HUDEP-2 (cell line): ENCODE measurements around the gene ATG13.

Experiments used
- DNase-seq, 76 experiments: peaks; one replicate each; lab custom pipeline; 2025; ENCODE audit not compliant: unreplicated experiment in 76 of 76; lab: John Stamatoyannopoulos, UW

ATG13 gene

GRCh38 chr11:46674463-46675287 lies 57.3 kb downstream of the ATG13 start:
- DNase-seq, result no peak

- no peak for DNase-seq
These were observed 58.0 kb downstream of the ATG13 start for GRCh38 chr11:46675288-46675851.

GRCh38 chr11:46675949-46676348 lies 58.6 kb downstream of the ATG13 start:
- no peak for DNase-seq

GRCh38 chr11:46676436-46677158 lies 59.2 kb downstream of the ATG13 start:
- DNase-seq, result no peak

GRCh38 chr11:46677169-46677568 lies 59.8 kb downstream of the ATG13 start:
- no peak for DNase-seq

- DNase-seq, result no peak
These were observed 60.8 kb downstream of the ATG13 start for GRCh38 chr11:46677991-46678740.

- no peak for DNase-seq
These were observed 61.4 kb downstream of the ATG13 start for GRCh38 chr11:46678741-46679130.

GRCh38 chr11:46679241-46680163 lies 62.1 kb downstream of the ATG13 start:
- no peak for DNase-seq

GRCh38 chr11:46680164-46680760 lies 62.9 kb downstream of the ATG13 start:
- DNase-seq, result no peak

- DNase-seq, result no peak
These were observed 63.5 kb downstream of the ATG13 start for GRCh38 chr11:46680815-46681214.

- no peak for DNase-seq
These were observed 64.5 kb downstream of the ATG13 start for GRCh38 chr11:46681814-46682213.

- DNase-seq, result no peak
These were observed 65.7 kb downstream of the ATG13 start for GRCh38 chr11:46682773-46683752.

GRCh38 chr11:46684367-46684766 lies 67.0 kb downstream of the ATG13 start:
- DNase-seq, result no peak

- DNase-seq, result no peak
These were observed 69.8 kb downstream of the ATG13 start for GRCh38 chr11:46686886-46687795.

GRCh38 chr11:46690702-46691101 lies 73.3 kb downstream of the ATG13 start:
- DNase-seq, result no peak

- DNase-seq, result no peak
These were observed 75.1 kb downstream of the ATG13 start for GRCh38 chr11:46692450-46692849.

GRCh38 chr11:46693597-46694012 lies 76.3 kb downstream of the ATG13 start:
- no peak for DNase-seq
